HG02642 (cell line): Measurements from ENCODE around the gene S100A9.

Experiments
- ATAC-seq: cut with Tn5 transposase; IDR thresholded peaks from one replicate; pipeline ENCODE4 v1.9.1; 2021; ENCODE audit warnings: mild to moderate bottlenecking; ENCODE audit not compliant: unreplicated experiment, poor library complexity

The S100A9 gene

GRCh38 chr1:153359241-153359640 lies 1.6 kb downstream of the S100A9 start:
- ATAC-seq, result no peak

- ATAC-seq, result no peak
Measured at GRCh38 chr1:153360190-153360589, 2.5 kb downstream of the S100A9 start.

- ATAC-seq, result no peak
Measured at GRCh38 chr1:153360592-153361479, 3.2 kb downstream of the S100A9 start.

- ATAC-seq, result no peak
Measured at GRCh38 chr1:153361480-153362109, 3.9 kb downstream of the S100A9 start.

GRCh38 chr1:153362187-153362775 lies 4.6 kb downstream of the S100A9 start:
- ATAC-seq, result no peak

- no peak for ATAC-seq
Measured at GRCh38 chr1:153363641-153364040, 6.0 kb downstream of the S100A9 start.

GRCh38 chr1:153364156-153364555 lies 6.5 kb downstream of the S100A9 start:
- ATAC-seq, result no peak

- ATAC-seq, result no peak
Measured at GRCh38 chr1:153364766-153365666, 7.4 kb downstream of the S100A9 start.

GRCh38 chr1:153365696-153366095 lies 8.0 kb downstream of the S100A9 start:
- ATAC-seq, result no peak

GRCh38 chr1:153366261-153366660 lies 8.6 kb downstream of the S100A9 start:
- ATAC-seq, result no peak

GRCh38 chr1:153367090-153367489 lies 9.4 kb downstream of the S100A9 start:
- no peak for ATAC-seq

GRCh38 chr1:153368495-153368894 lies 10.8 kb downstream of the S100A9 start:
- no peak for ATAC-seq

GRCh38 chr1:153370146-153370545 lies 12.5 kb downstream of the S100A9 start:
- no peak for ATAC-seq

GRCh38 chr1:153371231-153371630 lies 13.6 kb downstream of the S100A9 start:
- ATAC-seq, result no peak

- ATAC-seq, result no peak
Measured at GRCh38 chr1:153372571-153372970, 14.9 kb downstream of the S100A9 start.

- ATAC-seq, result no peak
Measured at GRCh38 chr1:153374071-153374470, 16.4 kb downstream of the S100A9 start.

- ATAC-seq, result no peak
Measured at GRCh38 chr1:153375511-153375910, 17.9 kb downstream of the S100A9 start, which contains the start of gene S100A12. Gene S100A12 (minus strand): TSS chr1:153375621. CDS start chr1:153374592, 1,029 bp downstream.

- no peak for ATAC-seq
Measured at GRCh38 chr1:153379591-153379990, 21.9 kb downstream of the S100A9 start.

GRCh38 chr1:153380711-153381110 lies 23.1 kb downstream of the S100A9 start:
- no peak for ATAC-seq

- ATAC-seq, result no peak
Measured at GRCh38 chr1:153384958-153385580, 27.4 kb downstream of the S100A9 start.
